OCI-LY3 (cell line): Measurements from ENCODE around the gene UFSP2.

Source experiments
- CTCF ChIP-seq: fragments of 200-600, 300-600 bp; sonication (generic); IDR thresholded peaks from 2 replicates; pipeline ENCODE4 v1.5.1; 2014; ENCODE audit warnings: antibody characterized with exemption, low read length, low read depth
- EZH2phosphoT487 ChIP-seq: fragments of 200-600 bp; shearing (Covaris generic); IDR thresholded peaks from 2 replicates; pipeline ENCODE4 v1.6.1; 2018; ENCODE audit warnings: antibody characterized with exemption, mixed run types, low read depth

- TF ChIP-seq CTCF (no peak), EZH2phosphoT487 (no peak)
Observed at GRCh38 chr4:185464887-185465286, 39.1 kb upstream of the UFSP2 start.
